NCI-H146 treated with DMSO at 0.1 percent for 48 hours (cell line): ENCODE results near the gene METTL5.
A peak's percentile ranks its signal among the peaks of the same experiment; 100 is the strongest.
"Not testable (repeated sequence)": the region's sequence is repeated elsewhere in the genome, so short reads cannot be mapped to it uniquely, and the experiment has no call there.

ENCODE experiments used
- DNase-seq: peaks from one replicate; lab custom pipeline; 2025; ENCODE audit not compliant: unreplicated experiment; lab: John Stamatoyannopoulos, UW

METTL5 gene

GRCh38 chr2:169834401-169834800 lies 9.7 kb upstream of the METTL5 start:
- DNase-seq: no peak

- peak; percentile 7 for DNase-seq
Observed at GRCh38 chr2:169828141-169828811, 3.6 kb upstream of the METTL5 start.

DNA sequence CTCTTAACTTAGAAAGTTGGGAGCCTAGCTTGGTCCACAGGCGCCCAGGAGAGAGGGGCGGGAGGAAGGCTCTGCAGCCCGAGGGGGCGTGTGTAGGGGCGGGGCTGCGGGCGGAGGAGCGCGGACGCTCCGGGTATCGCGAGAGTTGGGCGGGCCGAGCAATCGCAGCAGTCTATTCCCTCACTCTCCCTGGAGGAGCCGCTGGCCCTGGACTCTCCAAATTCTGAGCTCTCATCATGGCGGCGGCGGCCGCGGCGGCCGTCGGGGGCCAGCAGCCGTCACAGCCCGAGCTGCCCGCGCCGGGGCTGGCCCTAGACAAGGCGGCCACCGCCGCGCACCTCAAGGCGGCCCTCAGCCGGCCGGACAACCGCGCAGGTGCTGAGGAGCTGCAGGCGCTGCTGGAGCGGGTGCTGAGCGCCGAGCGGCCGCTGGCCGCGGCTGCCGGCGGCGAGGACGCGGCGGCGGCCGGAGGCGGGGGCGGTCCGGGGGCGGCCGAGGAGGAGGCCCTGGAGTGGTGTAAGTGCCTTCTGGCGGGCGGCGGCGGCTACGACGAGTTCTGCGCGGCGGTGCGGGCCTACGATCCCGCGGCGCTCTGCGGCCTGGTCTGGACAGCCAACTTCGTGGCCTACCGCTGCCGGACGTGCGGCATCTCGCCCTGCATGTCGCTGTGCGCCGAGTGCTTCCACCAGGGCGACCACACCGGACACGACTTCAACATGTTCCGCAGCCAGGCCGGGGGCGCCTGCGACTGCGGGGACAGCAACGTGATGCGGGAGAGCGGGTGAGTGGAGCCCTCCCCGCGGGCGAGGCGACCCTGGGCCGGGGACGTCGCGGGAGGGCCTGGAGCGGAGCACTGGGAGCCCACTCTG lies 2.8 kb upstream of the METTL5 start, which contains the start of gene UBR3:
Gene UBR3 (plus strand): TSS at position 183 of the 869 bp plus-strand sequence. CDS start 54 bp downstream, at position 237.
- peak; percentile 66 for DNase-seq

DNA sequence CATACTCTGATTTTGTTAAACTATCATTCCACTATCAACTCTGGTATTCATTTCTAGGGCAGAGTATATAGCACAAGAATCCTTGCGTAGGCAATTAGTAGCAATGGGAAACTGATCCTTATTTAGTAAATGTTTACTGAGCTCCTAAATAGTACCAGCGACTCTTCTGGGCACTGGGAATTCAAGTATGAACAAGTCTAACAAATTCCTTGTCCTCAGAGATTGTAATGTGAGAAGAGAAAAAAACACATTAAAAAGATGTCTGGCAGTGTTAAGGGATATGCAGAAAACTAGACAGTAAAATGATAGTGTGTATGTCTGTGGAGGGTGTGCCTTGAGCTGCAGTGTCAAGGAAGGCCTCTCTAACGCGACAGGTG lies 721 bp downstream of the METTL5 start:
- no peak for DNase-seq

DNA sequence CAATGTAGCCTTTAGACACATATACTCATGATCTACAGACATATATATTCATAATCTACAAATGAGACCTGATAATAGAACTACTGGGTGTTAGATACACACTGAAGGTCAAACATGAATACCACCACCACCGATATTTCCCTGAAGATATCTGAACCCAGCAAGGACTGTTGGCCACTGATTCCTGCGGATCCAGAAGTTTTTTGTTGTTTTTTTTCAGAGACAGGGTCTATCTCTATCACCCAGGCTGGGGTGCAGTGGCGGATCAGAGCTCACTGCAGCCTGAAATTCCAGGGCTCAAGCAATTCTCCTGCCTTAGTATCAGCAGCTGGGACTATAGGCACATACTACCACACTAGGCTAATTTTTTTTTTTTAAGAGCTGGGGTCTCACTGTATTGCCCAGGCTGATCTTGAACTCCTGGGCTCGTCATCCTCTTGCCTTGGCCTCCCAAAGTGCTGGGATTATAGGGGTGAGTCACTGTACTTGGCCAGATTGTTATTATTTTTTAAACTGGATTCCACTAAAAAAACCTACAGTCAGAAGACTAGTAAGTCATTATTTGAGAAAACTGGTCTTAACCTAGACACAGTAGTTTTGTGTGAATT lies 1.8 kb downstream of the METTL5 start:
- no peak for DNase-seq

GRCh38 chr2:169822036-169822435 lies 2.7 kb downstream of the METTL5 start:
- DNase-seq: no peak

- not testable (repeated sequence) for DNase-seq
Observed at GRCh38 chr2:169820101-169820500, 4.6 kb downstream of the METTL5 start.

DNA sequence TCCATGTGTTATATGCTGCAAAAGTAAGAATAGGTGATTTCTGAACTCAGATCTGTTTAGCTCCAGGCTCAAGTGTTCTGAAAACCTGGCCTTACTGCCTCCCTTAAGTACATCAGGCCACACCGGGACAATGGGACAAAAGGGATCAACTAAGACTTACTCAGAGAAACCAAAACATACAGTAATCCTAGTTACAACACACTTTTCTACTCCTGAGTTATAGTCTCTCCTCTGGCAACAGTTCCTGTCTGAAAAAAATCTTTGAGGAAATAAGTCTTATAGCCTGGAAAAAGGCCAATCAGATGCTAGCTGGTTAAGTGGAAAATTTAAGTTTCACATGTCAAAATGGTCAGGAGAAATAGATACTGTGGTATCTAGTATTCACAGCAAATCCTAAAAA lies 5.6 kb downstream of the METTL5 start:
- DNase-seq: no peak

DNA sequence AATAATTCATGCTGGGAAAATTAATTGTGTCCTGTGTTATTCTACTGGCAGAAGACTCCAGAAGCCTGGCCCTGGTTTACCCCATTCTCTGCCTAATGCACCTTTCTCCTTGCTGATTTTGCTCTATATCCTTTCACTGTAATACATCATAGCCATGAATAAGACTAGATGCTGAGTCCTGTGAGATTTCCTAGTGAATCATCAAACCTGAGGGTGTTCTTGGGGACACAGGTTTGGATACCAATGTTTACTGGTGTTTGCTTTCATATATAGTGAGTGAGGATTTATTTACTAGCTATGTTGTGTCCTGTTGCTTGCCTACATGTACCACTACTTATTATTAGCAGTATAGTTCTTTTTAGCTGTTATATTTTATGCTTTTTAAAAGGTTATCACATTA lies 6.5 kb downstream of the METTL5 start:
- DNase-seq: no peak

GRCh38 chr2:169817369-169817768 lies 7.3 kb downstream of the METTL5 start:
- not testable (repeated sequence) for DNase-seq

DNA sequence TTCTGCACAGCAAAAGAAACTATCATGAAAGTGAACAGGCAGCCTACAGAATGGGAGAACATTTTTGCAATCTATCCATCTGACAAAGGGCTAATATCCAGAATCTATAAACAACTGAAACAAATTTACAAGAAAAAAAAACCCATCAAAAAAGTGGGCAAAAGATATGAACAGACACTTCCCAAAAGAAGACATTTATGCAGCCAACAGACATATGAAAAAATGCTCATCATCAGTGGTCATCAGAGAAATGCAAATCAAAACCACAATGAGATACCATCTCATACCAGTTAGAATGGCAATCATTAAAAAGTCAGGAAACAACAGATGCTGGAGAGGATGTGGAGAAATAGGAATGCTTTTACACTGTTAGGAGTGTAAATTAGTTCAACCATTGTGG lies 7.7 kb downstream of the METTL5 start:
- not testable (repeated sequence) for DNase-seq

- DNase-seq: no peak
Observed at GRCh38 chr2:169815849-169816248, 8.9 kb downstream of the METTL5 start.

DNA sequence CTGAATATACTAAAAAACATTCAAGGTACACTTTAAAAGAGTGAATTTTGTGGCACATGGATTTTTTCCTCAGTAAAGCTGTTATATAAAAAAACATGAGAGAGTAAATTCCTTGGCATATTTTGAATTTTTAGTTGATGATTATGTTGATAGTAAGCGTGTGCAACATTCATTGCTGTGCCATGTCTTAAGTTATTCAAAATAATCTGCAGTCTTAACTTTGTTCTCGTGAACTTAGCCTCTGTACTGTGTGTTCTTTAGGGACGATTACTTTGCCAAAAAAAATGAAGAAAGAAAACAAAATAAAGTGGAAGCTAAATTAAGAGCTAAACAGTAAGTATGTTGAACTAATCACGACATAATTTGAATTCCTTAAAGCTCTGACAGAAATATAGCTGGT lies 16.5 kb downstream of the METTL5 start:
- no peak for DNase-seq

GRCh38 chr2:169806586-169806985 lies 18.1 kb downstream of the METTL5 start:
- DNase-seq: no peak

DNA sequence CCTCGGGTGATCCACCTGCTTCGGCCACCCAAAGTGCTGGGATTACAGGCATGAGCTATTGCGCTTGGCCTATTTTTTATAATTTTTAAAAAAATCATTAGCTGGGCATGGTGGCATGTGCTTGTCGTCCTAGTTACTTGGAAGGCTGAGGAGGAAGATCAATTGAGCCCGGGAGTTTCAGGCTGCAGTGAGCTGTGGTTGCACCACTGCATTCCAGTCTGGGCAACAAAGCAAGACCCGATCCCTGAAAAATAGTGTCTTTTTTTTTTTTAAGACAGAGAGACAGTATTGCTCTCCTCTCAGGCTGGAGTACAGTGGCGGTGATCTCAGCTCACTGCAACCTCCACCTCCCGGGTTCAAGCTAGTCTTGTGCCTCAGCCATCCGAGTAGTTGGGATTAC lies 21.2 kb downstream of the METTL5 start:
- no peak for DNase-seq

GRCh38 chr2:169798718-169799592 lies 25.8 kb downstream of the METTL5 start, which contains the start of gene SSB:
Gene SSB, plus strand, starts transcription at chr2:169798871. Its CDS starts 2,090 bp downstream, at chr2:169800961.
- peak; percentile 57 for DNase-seq

- DNase-seq: no peak
Observed at GRCh38 chr2:169798397-169798717, 26.3 kb downstream of the METTL5 start.

- no peak for DNase-seq
Observed at GRCh38 chr2:169797601-169798000, 27.1 kb downstream of the METTL5 start.

GRCh38 chr2:169796441-169796840 lies 28.3 kb downstream of the METTL5 start:
- DNase-seq: no peak

DNA sequence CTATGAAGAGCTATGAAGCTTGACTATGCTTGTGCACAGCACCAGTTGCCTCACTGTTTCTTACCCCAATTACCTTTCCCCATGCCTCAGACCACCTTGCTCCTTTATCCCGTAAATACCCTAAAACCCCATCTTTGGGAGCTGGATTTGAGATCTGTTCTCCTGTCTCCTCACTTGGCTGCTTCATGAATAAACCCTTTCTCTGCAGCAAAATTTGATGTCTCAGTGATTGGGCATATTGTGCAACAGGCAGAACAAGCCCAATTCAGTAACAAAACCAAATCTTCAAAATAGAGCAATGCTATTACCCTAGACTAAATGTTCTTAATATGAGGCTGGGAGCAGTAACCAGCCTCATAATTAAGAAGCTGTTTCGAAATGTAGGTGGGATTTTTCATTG lies 29.5 kb downstream of the METTL5 start:
- DNase-seq: no peak

DNA sequence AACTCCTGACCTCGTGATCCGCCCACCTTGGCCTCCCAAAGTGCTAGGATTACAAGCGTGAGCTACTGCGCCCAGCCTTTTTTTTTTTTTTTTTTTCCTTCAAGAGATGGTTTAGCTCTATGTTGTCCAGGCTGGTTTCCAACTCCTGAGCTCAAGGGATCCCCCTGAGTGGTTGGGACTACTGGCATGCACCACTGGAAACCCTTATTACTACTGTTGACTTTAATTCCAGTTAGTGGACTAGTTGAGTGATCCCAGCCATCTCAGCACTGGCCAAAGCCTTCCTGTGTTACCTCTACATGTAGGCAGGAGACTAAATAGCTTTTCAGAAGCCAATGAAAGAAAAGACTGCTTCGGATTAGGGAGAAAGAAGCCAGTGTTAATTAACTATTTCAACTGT lies 34.1 kb downstream of the METTL5 start:
- DNase-seq: no peak
